NB4 (cell line): ENCODE results near the gene FBXW8.
A peak's percentile ranks its signal among the peaks of the same experiment; 100 is the strongest.

ENCODE experiments used
- DNase-seq: peaks from one replicate; pipeline ENCODE4 v3.0.0; 2010; ENCODE audit warnings: low read depth
- H3K4me3 ChIP-seq: one replicate; pipeline ENCODE4 v1.5.1; 2011; ENCODE audit warnings: mild to moderate bottlenecking, low read depth, low read length, moderate library complexity
- MYC ChIP-seq: IDR thresholded peaks from 2 replicates; pipeline ENCODE4 v1.6.1; 2011; ENCODE audit warnings: low read depth, low read length
- POLR2A ChIP-seq: IDR thresholded peaks from 2 replicates; pipeline ENCODE4 v1.6.1; 2011; ENCODE audit warnings: mild to moderate bottlenecking; ENCODE audit not compliant: insufficient read length; ENCODE audit errors: extremely low read depth
- TF ChIP-seq, protein P1 (sequence below): IDR thresholded peaks from 2 replicates; pipeline ENCODE4 v1.6.1; 2011; ENCODE audit warnings: low read depth, low read length
- TF ChIP-seq, protein P2 (sequence below): IDR thresholded peaks from one replicate; pipeline ENCODE4 v1.5.1; 2012; ENCODE audit warnings: low read depth, low read length

FBXW8 gene

DNA sequence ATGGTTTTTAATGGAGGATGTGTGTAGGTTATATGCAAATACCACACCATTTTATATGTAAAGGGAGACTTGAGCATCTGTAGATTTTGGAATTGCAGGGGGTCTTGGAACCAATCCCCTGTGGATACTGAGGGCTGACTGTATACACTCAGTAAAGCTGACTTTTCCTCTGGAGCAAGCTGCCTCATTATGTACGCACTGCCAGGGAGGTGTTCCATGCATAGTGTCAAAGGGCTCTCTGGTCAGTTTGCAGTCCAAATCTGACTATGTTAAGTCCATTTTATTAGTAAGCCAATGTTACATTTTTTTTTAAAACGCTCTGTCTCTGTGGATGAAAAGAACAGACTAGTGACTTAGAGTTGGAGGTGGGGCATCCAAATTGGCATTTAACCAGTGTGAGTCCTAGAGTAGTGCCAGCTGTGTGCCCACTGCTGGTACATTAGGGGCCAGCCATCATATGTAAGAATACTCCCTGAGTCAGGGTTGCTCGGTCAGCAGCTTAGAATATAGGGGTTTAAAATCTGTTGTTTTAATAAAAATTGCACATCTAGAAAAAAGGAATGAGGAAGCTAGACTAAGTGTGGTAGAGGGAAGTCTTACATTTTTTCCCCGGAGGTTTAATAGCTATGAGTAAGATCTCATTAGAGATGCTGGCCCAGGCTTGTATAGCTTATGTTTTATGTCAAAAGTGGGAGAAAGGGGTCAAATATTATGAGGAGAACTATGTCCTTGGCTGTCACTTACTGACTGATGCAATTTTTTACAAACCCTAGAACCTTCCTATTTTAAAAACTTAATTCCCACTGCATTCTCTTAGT, 101.4 kb downstream of the FBXW8 start:
- H3K4me3 ChIP-seq, result no peak overlapping the region
- TF ChIP-seq, protein P1, sequence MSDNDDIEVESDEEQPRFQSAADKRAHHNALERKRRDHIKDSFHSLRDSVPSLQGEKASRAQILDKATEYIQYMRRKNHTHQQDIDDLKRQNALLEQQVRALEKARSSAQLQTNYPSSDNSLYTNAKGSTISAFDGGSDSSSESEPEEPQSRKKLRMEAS, result no peak
- TF ChIP-seq POLR2A, result no peak
- no peak for TF ChIP-seq MYC
- TF ChIP-seq, protein P2, sequence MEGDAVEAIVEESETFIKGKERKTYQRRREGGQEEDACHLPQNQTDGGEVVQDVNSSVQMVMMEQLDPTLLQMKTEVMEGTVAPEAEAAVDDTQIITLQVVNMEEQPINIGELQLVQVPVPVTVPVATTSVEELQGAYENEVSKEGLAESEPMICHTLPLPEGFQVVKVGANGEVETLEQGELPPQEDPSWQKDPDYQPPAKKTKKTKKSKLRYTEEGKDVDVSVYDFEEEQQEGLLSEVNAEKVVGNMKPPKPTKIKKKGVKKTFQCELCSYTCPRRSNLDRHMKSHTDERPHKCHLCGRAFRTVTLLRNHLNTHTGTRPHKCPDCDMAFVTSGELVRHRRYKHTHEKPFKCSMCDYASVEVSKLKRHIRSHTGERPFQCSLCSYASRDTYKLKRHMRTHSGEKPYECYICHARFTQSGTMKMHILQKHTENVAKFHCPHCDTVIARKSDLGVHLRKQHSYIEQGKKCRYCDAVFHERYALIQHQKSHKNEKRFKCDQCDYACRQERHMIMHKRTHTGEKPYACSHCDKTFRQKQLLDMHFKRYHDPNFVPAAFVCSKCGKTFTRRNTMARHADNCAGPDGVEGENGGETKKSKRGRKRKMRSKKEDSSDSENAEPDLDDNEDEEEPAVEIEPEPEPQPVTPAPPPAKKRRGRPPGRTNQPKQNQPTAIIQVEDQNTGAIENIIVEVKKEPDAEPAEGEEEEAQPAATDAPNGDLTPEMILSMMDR, result no peak
- DNase-seq, result peak; percentile 45

DNA sequence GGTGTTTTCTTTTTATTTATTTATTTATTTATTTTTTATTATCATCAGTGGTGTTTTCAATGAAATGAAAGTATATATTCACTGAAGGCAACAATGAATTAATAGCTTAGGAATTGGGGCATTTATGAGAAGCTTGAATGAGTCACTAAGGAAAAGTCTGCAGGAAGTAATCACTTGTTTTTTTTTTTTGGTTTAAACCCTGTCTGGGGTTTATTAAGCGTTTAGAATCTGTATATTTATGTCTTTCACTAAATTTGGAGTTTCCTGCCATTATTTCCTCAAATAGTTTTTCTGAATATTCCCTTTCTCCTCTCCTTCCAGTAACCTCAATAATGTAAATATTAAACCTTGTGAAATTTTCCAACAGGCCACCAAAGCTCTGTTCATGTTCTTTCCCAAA, 103.0 kb downstream of the FBXW8 start:
- TF ChIP-seq, protein P1, result no peak
- no peak for TF ChIP-seq POLR2A
- TF ChIP-seq, protein P2, result no peak
- no peak for DNase-seq
- H3K4me3 ChIP-seq, result no peak overlapping the region

DNA sequence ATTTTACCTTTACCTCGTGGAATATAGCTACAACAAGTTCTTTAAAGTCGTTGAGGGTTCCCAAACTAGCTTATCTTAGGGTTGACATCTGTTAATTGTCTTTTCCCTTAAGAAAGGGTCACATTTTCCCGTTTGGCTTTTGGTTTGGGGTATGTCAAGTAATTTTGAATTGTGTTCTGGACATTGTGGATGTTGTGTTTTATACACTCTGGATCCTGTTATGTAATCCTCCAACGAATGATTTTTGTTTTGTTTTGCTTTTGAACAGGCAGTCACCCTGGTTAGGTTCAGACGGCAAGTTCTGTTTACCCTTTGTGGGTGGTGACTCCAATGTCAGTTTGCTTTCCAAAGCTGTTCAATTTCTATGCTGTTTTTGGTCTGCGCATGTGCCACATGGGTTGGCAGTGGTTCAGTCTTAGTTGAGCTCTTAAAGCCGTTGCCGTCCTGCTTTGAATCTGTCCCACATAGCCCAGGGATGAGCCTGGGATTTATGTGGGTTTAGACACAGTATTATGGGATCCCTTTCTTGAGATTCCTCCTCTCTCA, 103.7 kb downstream of the FBXW8 start:
- no peak for TF ChIP-seq POLR2A
- TF ChIP-seq, protein P2, result no peak
- no peak for TF ChIP-seq MYC
- TF ChIP-seq, protein P1, result no peak
- DNase-seq, result no peak
- H3K4me3 ChIP-seq, result no peak overlapping the region

DNA sequence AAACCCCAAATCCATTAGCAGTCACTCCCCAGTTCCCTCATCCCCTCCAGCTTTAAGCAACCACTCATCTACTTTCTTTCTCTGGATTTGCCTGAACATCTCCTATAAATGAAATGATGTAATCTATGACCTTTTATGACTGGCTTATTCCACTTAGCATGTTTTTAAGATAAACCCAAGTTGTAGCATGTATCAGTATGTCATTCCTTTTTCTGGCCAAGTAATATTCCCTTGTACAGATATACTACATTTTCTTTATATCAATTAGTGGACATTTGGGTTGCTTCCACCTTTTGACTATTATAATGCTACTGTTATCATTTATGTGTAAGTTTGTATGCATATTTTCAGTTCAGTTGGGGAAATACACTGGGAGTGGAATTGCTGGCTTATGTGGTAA, 105.1 kb downstream of the FBXW8 start:
- H3K4me3 ChIP-seq, result no peak overlapping the region
- TF ChIP-seq MYC, result no peak
- TF ChIP-seq, protein P1, result no peak
- TF ChIP-seq POLR2A, result no peak
- TF ChIP-seq, protein P2, result no peak
- DNase-seq, result no peak

DNA sequence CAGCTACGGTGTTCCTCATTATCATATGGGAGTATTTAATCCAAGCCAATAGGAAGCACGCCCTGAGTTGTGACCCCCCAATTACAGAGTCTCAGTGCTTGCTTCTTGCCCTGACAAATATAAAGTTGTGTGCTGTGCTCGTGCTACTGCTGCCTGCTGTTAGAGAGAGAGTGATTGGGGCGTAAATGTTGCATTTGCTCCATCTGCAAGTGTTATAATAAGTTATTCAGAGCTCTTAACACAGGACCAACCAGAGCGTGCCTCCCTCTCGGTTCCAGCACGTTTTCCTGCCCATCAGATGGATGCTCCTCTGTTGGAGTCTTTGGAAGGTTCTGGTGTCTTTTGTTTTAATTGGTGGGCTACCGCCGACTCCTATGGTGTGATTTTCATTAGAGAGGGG, 107.1 kb downstream of the FBXW8 start:
- no peak overlapping the region for H3K4me3 ChIP-seq
- TF ChIP-seq, protein P1, result no peak
- TF ChIP-seq MYC (no peak), POLR2A (no peak)
- TF ChIP-seq, protein P2, result no peak
- DNase-seq, result no peak
